ENCODE measurements around the gene ISG15.

DNA sequence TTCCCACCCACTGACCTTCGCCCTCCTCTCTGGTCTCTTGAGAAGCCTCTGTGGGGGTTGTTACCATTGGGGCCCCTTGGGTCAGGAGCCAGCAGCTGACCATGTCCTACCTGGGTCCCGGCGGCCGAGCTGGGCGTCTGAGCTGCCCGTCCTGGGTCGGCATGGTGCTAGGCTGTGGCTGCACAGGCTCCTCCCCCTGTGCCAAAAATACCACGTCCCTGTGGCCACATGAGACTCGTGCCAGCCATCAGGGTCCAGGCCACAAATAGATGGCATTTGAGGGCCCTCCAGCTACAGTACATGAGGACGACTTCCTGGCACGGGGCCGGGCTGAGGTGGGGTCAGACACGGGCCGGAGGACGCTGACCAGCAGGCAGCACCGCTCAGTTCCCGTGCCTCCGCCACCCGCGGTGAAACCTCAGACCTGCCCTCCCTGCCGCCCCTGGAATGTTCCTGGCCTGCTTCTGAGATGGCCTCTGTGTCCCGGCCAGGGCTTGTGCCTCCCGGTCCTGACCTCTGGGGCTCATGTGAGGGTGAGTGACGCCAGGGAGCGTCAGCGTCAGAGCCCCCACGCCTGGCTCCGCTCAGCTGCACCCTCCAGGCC lies 31.2 kb upstream of the ISG15 start, which contains the start of gene PERM1:
- TF ChIP-seq ZNF274 (IDR thresholded peaks at IDR 0.05; ENCODE audit: low read depth, low read length) (no peak), SUZ12 (IDR thresholded peaks at IDR 0.05; ENCODE audit: extremely low read depth, insufficient read depth, insufficient read length) (no peak), YY1 (IDR thresholded peaks at IDR 0.05; ENCODE audit: insufficient read depth, insufficient read length) (no peak)
